ENCODE measurements around the gene C1orf167.

C1orf167 gene

GRCh38 chr1:11761988-11762406, at the start of gene C1orf167:
TSS of gene C1orf167 (plus strand) at chr1:11762193. CDS start at chr1:11764401, 2,208 bp downstream.
- DNase-seq (ENCODE audit: low read depth), result peak; percentile 6

- no peak for DNase-seq (ENCODE audit: low read depth)
Observed at GRCh38 chr1:11712285-11712684, 49.7 kb upstream of the C1orf167 start.

- no peak for DNase-seq (ENCODE audit: low read depth)
Observed at GRCh38 chr1:11713095-11713494, 48.9 kb upstream of the C1orf167 start.

- DNase-seq (ENCODE audit: low read depth), result no peak
Observed at GRCh38 chr1:11714831-11715575, 47.0 kb upstream of the C1orf167 start.

GRCh38 chr1:11719313-11720032, 42.5 kb upstream of the C1orf167 start:
- DNase-seq (ENCODE audit: low read depth), result peak; percentile 60

- no peak for DNase-seq (ENCODE audit: low read depth)
Observed at GRCh38 chr1:11720033-11720376, 42.0 kb upstream of the C1orf167 start.

GRCh38 chr1:11720525-11720924, 41.5 kb upstream of the C1orf167 start:
- no peak for DNase-seq (ENCODE audit: low read depth)

- DNase-seq (ENCODE audit: low read depth), result no peak
Observed at GRCh38 chr1:11721311-11721710, 40.7 kb upstream of the C1orf167 start.

GRCh38 chr1:11722538-11722937, 39.5 kb upstream of the C1orf167 start:
- DNase-seq (ENCODE audit: low read depth), result no peak

- DNase-seq (ENCODE audit: low read depth), result no peak
Observed at GRCh38 chr1:11725616-11726015, 36.4 kb upstream of the C1orf167 start.

GRCh38 chr1:11727119-11727518, 34.9 kb upstream of the C1orf167 start:
- DNase-seq (ENCODE audit: low read depth), result no peak

- DNase-seq (ENCODE audit: low read depth), result no peak
Observed at GRCh38 chr1:11728126-11728806, 33.7 kb upstream of the C1orf167 start.

GRCh38 chr1:11729155-11729497, 32.9 kb upstream of the C1orf167 start:
- no peak for DNase-seq (ENCODE audit: low read depth)

GRCh38 chr1:11729498-11730428, 32.2 kb upstream of the C1orf167 start:
- DNase-seq (ENCODE audit: low read depth), result no peak

GRCh38 chr1:11730429-11730891, 31.5 kb upstream of the C1orf167 start:
- DNase-seq (ENCODE audit: low read depth), result peak; percentile 18

- no peak for DNase-seq (ENCODE audit: low read depth)
Observed at GRCh38 chr1:11731691-11732283, 30.2 kb upstream of the C1orf167 start.

GRCh38 chr1:11733306-11733705, 28.7 kb upstream of the C1orf167 start:
- DNase-seq (ENCODE audit: low read depth), result no peak

- no peak for DNase-seq (ENCODE audit: low read depth)
Observed at GRCh38 chr1:11735531-11735853, 26.5 kb upstream of the C1orf167 start.

- peak; percentile 78 for DNase-seq (ENCODE audit: low read depth)
Observed at GRCh38 chr1:11735854-11736745, 25.9 kb upstream of the C1orf167 start, which contains the start of gene AGTRAP. TSS of gene AGTRAP (plus strand) at chr1:11736136. CDS start at chr1:11736209, 73 bp downstream.

Measured in T-helper 22 cell (primary cell).